Testis (tissue), 3 donors: ENCODE measurements around the gene ADK. TPM values are rescaled to one million over a fixed set of nuclear protein-coding genes. Genes with fewer than 3 reads are reported as not detected.

ENCODE experiments used
- DNase-seq: peaks from one replicate; pipeline ENCODE4 v3.0.0-alpha.2; 2019
- H3K27ac ChIP-seq, 2 donors: fragments of 200-600 bp; sonication (generic); one replicate each; pipeline ENCODE4 v1.5.1; 2019
- H3K27me3 ChIP-seq: fragments of 200-600 bp; sonication (generic); one replicate; pipeline ENCODE4 v1.5.1; 2019
- H3K36me3 ChIP-seq: fragments of 200-600 bp; sonication (generic); one replicate; pipeline ENCODE4 v1.5.1; 2017; ENCODE audit warnings: low read depth; ENCODE audit errors: missing control alignments
- H3K4me1 ChIP-seq: fragments of 200-600 bp; sonication (generic); one replicate; pipeline ENCODE4 v1.5.1; 2019
- H3K4me3 ChIP-seq, 2 donors: fragments of 200-600 bp; sonication (generic); one replicate each; pipeline ENCODE4 v1.5.1; 2017 to 2019
- H3K9me3 ChIP-seq: fragments of 200-600 bp; sonication (generic); one replicate; pipeline ENCODE4 v1.5.1; 2017
- POLR2A ChIP-seq: fragments of 450-650 bp; IDR thresholded peaks from one replicate; pipeline ENCODE4 v1.6.1; 2017; ENCODE audit warnings: antibody characterized with exemption, mild to moderate bottlenecking, moderate library complexity
- WGBS, 2 donors: methylation state at CpG; one replicate each; pipeline ENCODE4 v1.1.5; 2018; 5-methylcytosine and 5-hydroxymethylcytosine counted together
- intact Hi-C: fragments of 100-400 bp; cut with DNase I; formaldehyde crosslinking; loops from one replicate; pipeline ENCODE4 v1.15.1; 2023; ENCODE audit warnings: low total_unique reads
- polyA plus RNA-seq: library from polyadenylated mRNA; stranded (reverse); fragments of 350-450 nt; fragmentation: Illumina TruSeq; extraction: RNeasy Lipid Tissue Mini Kit (QIAGEN cat#74804); gene quantifications from one replicate; pipeline ENCODE4 v1.2.3, GENCODE V29; 2014; ENCODE audit warnings: low read depth, low replicate concordance; ENCODE audit not compliant: insufficient read depth
- total RNA-seq, 2 donors: library from RNA; depleted of rRNA; stranded (reverse); fragments of >200 nt; gene quantifications; one replicate each; pipeline ENCODE4 v1.2.3, GENCODE V29; 2016
- TF ChIP-seq, protein P1 (sequence below), 3 experiments: fragments of 450-650 bp in 2 of 3; fragments of 200-600 bp in 1 of 3; sonication (generic) in 1 of 3; IDR thresholded peaks; one replicate each; pipeline ENCODE4 v1.5.1; 2016 to 2019; ENCODE audit warnings: antibody characterized with exemption in 3 of 3, mild to moderate bottlenecking in 2 of 3, moderate library complexity in 1 of 3

Gene ADK
- total and polyA plus RNA-seq, 3 donors from 2014 or later: 23.3 to 61.8 (median 55.3) TPM

DNA sequence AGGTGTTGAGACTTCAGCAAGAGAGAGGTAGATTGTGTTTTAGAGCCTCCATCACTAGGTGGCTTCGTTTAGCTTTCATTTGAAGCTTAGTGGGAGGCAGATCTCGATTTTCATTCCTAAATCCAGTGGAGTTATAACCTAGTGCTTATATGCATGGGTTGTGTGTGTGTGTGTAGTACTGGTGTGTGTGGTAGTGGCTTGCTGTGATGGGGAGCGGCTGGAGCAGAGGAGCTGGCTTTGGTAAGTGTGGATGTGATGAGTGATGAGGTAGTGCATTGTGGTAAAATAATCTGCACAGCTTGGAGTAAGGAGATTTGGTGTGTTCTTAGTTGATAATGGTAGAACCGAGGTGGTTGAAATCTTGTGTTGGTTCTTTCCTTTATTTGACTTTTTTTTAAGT, 43.6 kb upstream of the ADK start:
- no peak for DNase-seq
- Histone ChIP-seq H3K9me3 (no peaks in the 10 kb centered on the region), H3K4me3 (no peak overlapping the region), H3K4me1 (peaks cover 7% of the 10 kb centered on the region), H3K27me3 (no peaks in the 10 kb centered on the region), H3K27ac (no peak overlapping the region), H3K36me3 (no peaks in the 10 kb centered on the region)
- intact Hi-C loops: no loop called here
- TF ChIP-seq POLR2A: no peak
- TF ChIP-seq, protein P1, sequence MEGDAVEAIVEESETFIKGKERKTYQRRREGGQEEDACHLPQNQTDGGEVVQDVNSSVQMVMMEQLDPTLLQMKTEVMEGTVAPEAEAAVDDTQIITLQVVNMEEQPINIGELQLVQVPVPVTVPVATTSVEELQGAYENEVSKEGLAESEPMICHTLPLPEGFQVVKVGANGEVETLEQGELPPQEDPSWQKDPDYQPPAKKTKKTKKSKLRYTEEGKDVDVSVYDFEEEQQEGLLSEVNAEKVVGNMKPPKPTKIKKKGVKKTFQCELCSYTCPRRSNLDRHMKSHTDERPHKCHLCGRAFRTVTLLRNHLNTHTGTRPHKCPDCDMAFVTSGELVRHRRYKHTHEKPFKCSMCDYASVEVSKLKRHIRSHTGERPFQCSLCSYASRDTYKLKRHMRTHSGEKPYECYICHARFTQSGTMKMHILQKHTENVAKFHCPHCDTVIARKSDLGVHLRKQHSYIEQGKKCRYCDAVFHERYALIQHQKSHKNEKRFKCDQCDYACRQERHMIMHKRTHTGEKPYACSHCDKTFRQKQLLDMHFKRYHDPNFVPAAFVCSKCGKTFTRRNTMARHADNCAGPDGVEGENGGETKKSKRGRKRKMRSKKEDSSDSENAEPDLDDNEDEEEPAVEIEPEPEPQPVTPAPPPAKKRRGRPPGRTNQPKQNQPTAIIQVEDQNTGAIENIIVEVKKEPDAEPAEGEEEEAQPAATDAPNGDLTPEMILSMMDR (IDR thresholded peaks at IDR 0.05): no peak
- WGBS, 2 donors: 60 to 71% methylated on average over 4 of the region's 4 CpGs

DNA sequence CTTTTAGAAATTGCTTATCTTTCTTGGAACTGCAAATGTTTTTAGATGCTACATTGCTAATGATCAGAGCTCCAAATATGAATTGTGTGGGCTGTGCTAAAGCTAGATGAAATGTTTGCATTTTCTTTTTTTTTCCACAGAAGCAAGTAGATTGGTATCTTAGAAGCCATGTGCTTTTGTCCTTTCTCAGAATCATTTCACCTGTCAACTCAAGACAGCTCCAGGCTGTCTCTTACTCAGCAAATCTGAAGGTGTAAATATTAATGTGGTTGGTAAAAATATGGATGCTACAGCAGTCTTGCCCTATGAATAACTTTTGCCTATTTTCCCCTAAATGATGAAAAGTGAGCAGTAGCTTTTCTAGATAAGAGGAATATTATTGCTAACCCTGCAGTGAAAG, 41.6 kb upstream of the ADK start:
- TF ChIP-seq, protein P1 (IDR thresholded peaks at IDR 0.05): no peak
- no peak for TF ChIP-seq POLR2A
- Histone ChIP-seq H3K27me3 (no peaks in the 10 kb centered on the region), H3K27ac (no peak overlapping the region), H3K4me3 (no peak overlapping the region), H3K9me3 (no peaks in the 10 kb centered on the region), H3K4me1 (peaks cover 14% of the 10 kb centered on the region), H3K36me3 (no peaks in the 10 kb centered on the region)
- DNase-seq: no peak
- intact Hi-C loops: no loop called here

DNA sequence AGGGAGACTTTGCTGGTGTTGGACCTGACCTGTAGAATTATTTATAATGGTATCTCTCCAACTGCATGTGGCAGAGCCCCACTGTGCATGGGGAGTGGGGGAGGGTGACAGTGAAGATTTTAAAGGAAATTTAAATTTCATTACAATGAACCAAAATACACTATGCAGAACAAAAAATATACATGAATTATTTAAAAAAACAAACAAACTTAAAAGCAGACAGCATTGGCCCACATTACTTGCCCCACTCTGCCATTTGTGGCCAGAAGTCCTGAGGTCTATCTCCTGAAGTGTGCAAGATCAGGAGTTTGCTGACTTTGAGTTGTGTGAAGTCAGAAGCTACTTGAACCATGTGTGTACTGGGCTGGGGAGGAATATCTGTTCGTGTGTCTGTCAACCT, 40.9 kb upstream of the ADK start:
- Histone ChIP-seq H3K4me1 (peaks cover 14% of the 10 kb centered on the region), H3K36me3 (no peaks in the 10 kb centered on the region), H3K27ac (no peak overlapping the region), H3K27me3 (no peaks in the 10 kb centered on the region), H3K4me3 (no peak overlapping the region), H3K9me3 (no peaks in the 10 kb centered on the region)
- intact Hi-C loops: no loop called here
- TF ChIP-seq, protein P1 (IDR thresholded peaks at IDR 0.05): no peak
- TF ChIP-seq POLR2A: no peak
- no peak for DNase-seq
- WGBS, 2 donors: 86 to 100% methylated on average over 1 of the region's 1 CpG

DNA sequence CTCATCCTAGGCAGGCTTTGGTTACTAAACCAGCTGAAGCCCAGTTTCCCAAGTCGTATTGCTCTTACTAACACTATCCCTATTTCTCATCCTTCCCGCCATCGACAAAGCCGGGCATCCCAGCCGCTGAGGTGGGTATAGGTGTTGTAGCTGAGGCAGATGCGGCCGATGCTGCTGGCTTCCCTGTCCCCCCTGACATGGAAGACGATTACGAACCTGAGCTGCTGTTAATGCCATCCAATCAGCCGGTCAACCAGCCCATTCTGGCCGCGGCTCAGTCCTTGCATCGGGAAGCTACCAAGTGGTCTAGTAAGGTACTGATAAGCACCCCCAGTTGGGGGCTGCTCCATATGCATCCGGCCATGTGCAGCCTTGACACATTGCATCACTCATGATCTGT, 39.2 kb upstream of the ADK start:
- H3K27me3 ChIP-seq: no peaks in the 10 kb centered on the region
- TF ChIP-seq, protein P1 (IDR thresholded peaks at IDR 0.05): no peak
- TF ChIP-seq POLR2A: no peak
- H3K4me1 ChIP-seq: peaks cover 14% of the 10 kb centered on the region
- no peak overlapping the region for H3K4me3 ChIP-seq
- H3K9me3 ChIP-seq: no peaks in the 10 kb centered on the region
- no peak overlapping the region for H3K27ac ChIP-seq
- intact Hi-C loops: no loop called here
- no peak for DNase-seq
- no peaks in the 10 kb centered on the region for H3K36me3 ChIP-seq
- WGBS, 2 donors: 96 to 97% methylated on average over 5 to 14 of the region's 14 CpGs

DNA sequence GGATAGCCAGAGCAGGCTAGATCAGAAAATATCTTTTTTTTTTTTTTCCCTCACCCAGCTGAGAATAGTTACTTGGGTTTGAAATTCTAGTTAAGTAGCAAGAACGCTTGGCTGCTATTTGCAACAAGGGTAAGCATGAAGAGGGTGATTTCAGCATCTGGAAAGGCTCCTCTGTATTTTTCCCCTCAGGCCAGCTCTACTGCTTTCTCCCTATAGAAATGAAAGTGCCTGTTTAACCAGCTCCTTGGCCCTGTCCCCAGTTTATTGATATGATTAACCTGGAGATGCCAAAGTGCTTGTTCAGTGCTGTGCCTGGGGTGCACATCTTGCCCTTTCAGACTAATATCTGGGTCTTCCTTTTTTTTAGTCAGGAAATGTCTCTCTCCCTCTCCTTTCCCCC, 37.5 kb upstream of the ADK start:
- no peak for DNase-seq
- WGBS, 2 donors: 65 to 67% methylated on average over 1 of the region's 1 CpG
- intact Hi-C loops: no loop called here
- TF ChIP-seq, protein P1 (IDR thresholded peaks at IDR 0.05): no peak
- no peak for TF ChIP-seq POLR2A
- H3K27me3 ChIP-seq: no peaks in the 10 kb centered on the region
- no peaks in the 10 kb centered on the region for H3K9me3 ChIP-seq
- H3K36me3 ChIP-seq: no peaks in the 10 kb centered on the region
- H3K4me3 ChIP-seq: no peak overlapping the region
- peaks cover 14% of the 10 kb centered on the region for H3K4me1 ChIP-seq
- H3K27ac ChIP-seq: no peak overlapping the region
